Natural killer cell treated with Interleukin-12 subunit alpha and Interleukin-12 subunit beta and Interleukin-15 and Interleukin-18, amount 100 ng/mL, for 72 hours (primary cell): ENCODE results near the gene BANK1. TPM values are rescaled to one million over a fixed set of nuclear protein-coding genes. Genes with fewer than 3 reads are reported as not detected.

ENCODE experiments used
- ATAC-seq, 2 donors: fragments of 150-1000 bp; cut with Tn5 transposase in 1 of 2; sonication (Bioruptor Pico), chemical (Tn5 transposase) in 1 of 2; 2 replicates each; pipeline ENCODE4 v1.10.0; 2021
- DNase-seq: peaks from one replicate; pipeline ENCODE4 v3.0.0; 2022; ENCODE audit warnings: low spot score
- H3K27ac Mint-ChIP-seq, 2 donors: 1 replicate in 1 of 2; 2 replicates in 1 of 2; pipeline ENCODE4 v1.8.0; 2022; ENCODE audit warnings: mixed read lengths in 2 of 2, mild to moderate bottlenecking in 1 of 2, moderate library complexity in 1 of 2
- H3K27me3 Mint-ChIP-seq, 2 donors: 1 replicate in 1 of 2; 2 replicates in 1 of 2; pipeline ENCODE4 v1.8.0; 2022; ENCODE audit warnings: mixed read lengths in 2 of 2
- H3K36me3 Mint-ChIP-seq: one replicate; pipeline ENCODE4 v1.8.0; 2022; ENCODE audit warnings: mixed read lengths
- H3K4me1 Mint-ChIP-seq, 2 donors: 1 replicate in 1 of 2; 2 replicates in 1 of 2; pipeline ENCODE4 v1.8.0; 2022; ENCODE audit warnings: low read depth in 2 of 2, mixed read lengths in 2 of 2, mild to moderate bottlenecking in 1 of 2
- H3K4me3 Mint-ChIP-seq: one replicate; pipeline ENCODE4 v1.8.0; 2022; ENCODE audit warnings: mixed read lengths
- H3K9me3 Mint-ChIP-seq: 2 replicates; pipeline ENCODE4 v1.8.0; 2022; ENCODE audit warnings: mixed read lengths
- total RNA-seq, 2 donors: library from RNA; stranded (reverse); gene quantifications; one replicate each; pipeline ENCODE4 v1.2.3, GENCODE V29; 2022

BANK1 gene
- total RNA-seq, 2 donors from 2014 or later = 1.6 to 1.7 TPM

GRCh38 chr4:101941816-101942358 lies 151.4 kb downstream of the BANK1 start:
- no peaks in the 10 kb centered on the region for H3K4me1 Mint-ChIP-seq
- H3K9me3 Mint-ChIP-seq = no peaks in the 10 kb centered on the region
- ATAC-seq = no peak
- H3K36me3 Mint-ChIP-seq = no peaks in the 10 kb centered on the region
- H3K27me3 Mint-ChIP-seq = peaks cover 0 to 8% of the 10 kb centered on the region in 2 donors
- no peak overlapping the region for H3K4me3 Mint-ChIP-seq
- H3K27ac Mint-ChIP-seq = no peak overlapping the region
- DNase-seq = no peak

DNA sequence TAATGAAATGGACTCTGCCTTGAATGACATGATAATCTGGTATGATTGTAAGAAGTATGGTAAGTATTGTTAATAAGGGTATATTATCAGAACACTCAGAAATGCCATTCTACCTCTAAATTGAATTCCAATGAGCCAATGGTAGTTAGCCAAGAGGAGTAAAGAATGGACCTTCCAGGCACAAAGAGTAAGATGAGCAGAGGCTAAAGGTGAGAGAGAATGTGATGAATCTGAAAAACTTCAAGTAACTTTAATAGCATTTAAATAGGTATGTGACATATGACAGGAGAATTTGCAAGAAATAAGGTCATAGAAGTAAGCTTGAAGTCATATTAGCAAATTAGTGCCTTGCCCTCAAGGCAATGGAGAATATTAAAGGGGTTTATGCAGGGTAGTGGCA lies 152.4 kb downstream of the BANK1 start:
- ATAC-seq (no peak), DNase-seq (no peak)
- Mint-ChIP-seq H3K36me3 (no peaks in the 10 kb centered on the region), H3K4me1 (no peaks in the 10 kb centered on the region), H3K4me3 (no peak overlapping the region), H3K27me3 (peaks cover 0 to 8% of the 10 kb centered on the region in 2 donors), H3K27ac (no peak overlapping the region), H3K9me3 (no peaks in the 10 kb centered on the region)

GRCh38 chr4:101944649-101945048 lies 154.1 kb downstream of the BANK1 start:
- ATAC-seq = no peak
- no peaks in the 10 kb centered on the region for H3K36me3 Mint-ChIP-seq
- H3K9me3 Mint-ChIP-seq = no peaks in the 10 kb centered on the region
- no peaks in the 10 kb centered on the region for H3K4me1 Mint-ChIP-seq
- H3K4me3 Mint-ChIP-seq = no peak overlapping the region
- H3K27ac Mint-ChIP-seq = no peak overlapping the region
- no peak for DNase-seq
- H3K27me3 Mint-ChIP-seq = peaks cover 0 to 8% of the 10 kb centered on the region in 2 donors

- no peak for DNase-seq
- no peak overlapping the region for H3K27ac Mint-ChIP-seq
- no peak overlapping the region for H3K4me3 Mint-ChIP-seq
- ATAC-seq = no peak
- H3K27me3 Mint-ChIP-seq = peaks cover 0 to 5% of the 10 kb centered on the region in 2 donors
- H3K4me1 Mint-ChIP-seq = no peaks in the 10 kb centered on the region
- H3K9me3 Mint-ChIP-seq = no peaks in the 10 kb centered on the region
- no peaks in the 10 kb centered on the region for H3K36me3 Mint-ChIP-seq
These were observed 157.5 kb downstream of the BANK1 start for GRCh38 chr4:101948055-101948454.

DNA sequence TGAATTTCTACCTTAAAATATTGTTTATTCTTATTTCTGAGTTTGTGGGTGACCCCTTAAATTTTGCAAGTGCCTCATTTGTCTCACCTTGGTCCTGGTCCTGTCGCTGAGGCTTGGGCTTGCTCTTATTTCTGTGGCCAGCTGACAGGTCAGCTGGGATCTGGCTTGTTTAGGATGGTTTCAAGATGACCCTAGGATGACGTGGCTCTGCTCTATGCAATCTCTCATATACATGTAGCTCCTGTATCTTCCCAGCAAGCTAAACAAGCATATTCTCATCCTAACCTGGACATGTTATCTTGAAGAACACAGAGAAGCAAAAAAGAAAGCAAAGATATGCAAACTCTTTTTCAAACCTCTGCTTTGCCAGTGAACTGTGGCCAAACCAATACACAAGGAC lies 158.4 kb downstream of the BANK1 start:
- Mint-ChIP-seq H3K4me1 (no peaks in the 10 kb centered on the region), H3K27me3 (no peaks in the 10 kb centered on the region), H3K36me3 (no peaks in the 10 kb centered on the region), H3K9me3 (no peaks in the 10 kb centered on the region), H3K27ac (no peak overlapping the region), H3K4me3 (no peak overlapping the region)
- DNase-seq = no peak
- ATAC-seq = no peak

- H3K4me1 Mint-ChIP-seq = no peaks in the 10 kb centered on the region
- ATAC-seq = no peak
- no peaks in the 10 kb centered on the region for H3K9me3 Mint-ChIP-seq
- no peak overlapping the region for H3K4me3 Mint-ChIP-seq
- no peaks in the 10 kb centered on the region for H3K27me3 Mint-ChIP-seq
- DNase-seq = no peak
- H3K36me3 Mint-ChIP-seq = no peaks in the 10 kb centered on the region
- H3K27ac Mint-ChIP-seq = no peak overlapping the region
These were observed 159.9 kb downstream of the BANK1 start for GRCh38 chr4:101950258-101950979.

- DNase-seq (no peak), ATAC-seq (no peak)
- Mint-ChIP-seq H3K27me3 (no peaks in the 10 kb centered on the region), H3K4me1 (no peaks in the 10 kb centered on the region), H3K9me3 (no peaks in the 10 kb centered on the region), H3K4me3 (no peak overlapping the region), H3K27ac (no peak overlapping the region), H3K36me3 (no peaks in the 10 kb centered on the region)
These were observed 162.5 kb downstream of the BANK1 start for GRCh38 chr4:101952985-101953384.

DNA sequence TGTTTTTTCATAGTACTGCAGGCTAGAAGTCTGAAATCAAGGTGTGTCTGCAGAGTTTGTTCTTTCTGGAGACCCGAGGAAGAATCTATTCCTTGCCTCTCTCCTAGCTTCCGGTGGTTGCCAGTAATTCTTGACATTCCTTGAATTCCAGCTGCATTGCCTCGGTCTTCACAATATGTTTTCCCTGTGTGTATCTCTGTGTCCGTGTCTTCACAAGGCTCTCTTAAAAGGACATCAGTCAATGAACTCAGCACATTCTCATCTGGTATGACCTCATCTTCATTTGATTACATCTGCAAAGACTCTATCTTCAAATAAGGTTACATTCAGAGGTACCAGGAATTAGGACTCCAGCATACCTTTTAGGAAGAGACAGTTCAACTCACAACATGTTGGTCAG lies 163.4 kb downstream of the BANK1 start:
- H3K27me3 Mint-ChIP-seq = no peaks in the 10 kb centered on the region
- no peaks in the 10 kb centered on the region for H3K36me3 Mint-ChIP-seq
- DNase-seq = no peak
- H3K27ac Mint-ChIP-seq = no peak overlapping the region
- no peak overlapping the region for H3K4me3 Mint-ChIP-seq
- H3K4me1 Mint-ChIP-seq = no peaks in the 10 kb centered on the region
- no peaks in the 10 kb centered on the region for H3K9me3 Mint-ChIP-seq
- no peak for ATAC-seq

DNA sequence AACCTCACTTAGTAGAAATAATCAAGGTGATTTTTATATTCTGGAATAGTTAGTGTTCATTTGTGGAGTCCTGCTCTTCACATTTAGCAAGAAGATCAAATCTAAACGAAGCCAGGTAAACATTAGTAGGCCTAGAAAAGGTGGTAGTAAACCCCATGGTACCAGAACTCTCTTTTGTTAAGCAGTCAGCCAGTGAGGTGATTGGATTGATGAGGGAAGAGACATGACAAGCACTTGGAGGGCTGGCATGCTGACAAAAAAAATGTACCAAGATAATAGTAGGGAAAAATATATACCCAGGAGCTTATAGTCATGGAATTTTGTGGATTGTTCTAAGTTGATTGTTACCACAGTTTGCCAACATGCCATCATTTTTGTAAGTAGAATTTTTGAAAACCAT lies 163.8 kb downstream of the BANK1 start:
- H3K9me3 Mint-ChIP-seq = no peaks in the 10 kb centered on the region
- H3K27me3 Mint-ChIP-seq = no peaks in the 10 kb centered on the region
- H3K4me3 Mint-ChIP-seq = no peak overlapping the region
- no peaks in the 10 kb centered on the region for H3K36me3 Mint-ChIP-seq
- ATAC-seq (no peak), DNase-seq (no peak)
- no peaks in the 10 kb centered on the region for H3K4me1 Mint-ChIP-seq
- H3K27ac Mint-ChIP-seq = no peak overlapping the region

GRCh38 chr4:101954975-101955678 lies 164.6 kb downstream of the BANK1 start:
- Mint-ChIP-seq H3K9me3 (no peaks in the 10 kb centered on the region), H3K27me3 (no peaks in the 10 kb centered on the region), H3K4me1 (no peaks in the 10 kb centered on the region), H3K36me3 (no peaks in the 10 kb centered on the region), H3K27ac (no peak overlapping the region), H3K4me3 (no peak overlapping the region)
- DNase-seq (no peak), ATAC-seq (no peak)

DNA sequence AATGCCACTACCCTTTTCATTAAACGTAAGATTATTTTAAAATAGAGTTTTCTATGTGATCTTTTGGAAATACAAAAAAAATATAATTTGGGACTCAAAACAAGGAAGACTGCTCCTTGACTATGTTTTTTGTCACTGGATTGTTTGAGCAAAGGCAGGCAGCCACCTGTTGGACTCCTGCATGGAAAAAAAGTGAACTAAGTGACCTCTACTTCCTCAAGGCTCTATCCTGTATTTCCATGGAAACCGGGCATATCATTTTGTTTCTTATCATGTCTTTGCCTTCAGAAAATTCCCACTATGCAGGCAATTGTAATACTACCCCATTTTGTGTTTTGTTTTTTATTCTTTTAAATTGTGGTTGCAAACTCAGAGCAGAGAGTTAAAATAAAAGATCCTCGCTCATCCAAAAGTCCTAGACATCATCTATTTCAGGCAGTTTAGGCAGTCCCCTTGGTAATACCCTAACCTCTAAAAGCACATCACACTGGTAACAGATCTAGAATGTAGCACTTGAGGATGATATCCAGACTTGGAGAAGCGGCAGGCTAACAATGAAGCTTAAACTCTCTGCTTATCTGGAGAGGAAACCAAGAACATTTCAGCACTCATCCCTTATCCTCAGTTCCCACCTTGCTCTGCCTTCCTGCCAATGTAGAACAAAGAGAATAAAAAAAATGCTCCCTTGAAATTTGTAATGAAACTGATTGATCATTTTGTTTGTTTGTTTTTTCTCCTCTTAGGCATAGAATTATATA lies 165.7 kb downstream of the BANK1 start:
- DNase-seq = no peak
- Mint-ChIP-seq H3K9me3 (no peaks in the 10 kb centered on the region), H3K27ac (no peak overlapping the region)

GRCh38 chr4:101958547-101958946 lies 168.0 kb downstream of the BANK1 start:
- no peaks in the 10 kb centered on the region for H3K27me3 Mint-ChIP-seq

More for the DNA sequence above, 165.7 kb downstream of the BANK1 start:
- no peaks in the 10 kb centered on the region for H3K4me1 Mint-ChIP-seq
- ATAC-seq = no peak
- no peak overlapping the region for H3K4me3 Mint-ChIP-seq
- no peaks in the 10 kb centered on the region for H3K27me3 Mint-ChIP-seq
- H3K36me3 Mint-ChIP-seq = no peaks in the 10 kb centered on the region

DNA sequence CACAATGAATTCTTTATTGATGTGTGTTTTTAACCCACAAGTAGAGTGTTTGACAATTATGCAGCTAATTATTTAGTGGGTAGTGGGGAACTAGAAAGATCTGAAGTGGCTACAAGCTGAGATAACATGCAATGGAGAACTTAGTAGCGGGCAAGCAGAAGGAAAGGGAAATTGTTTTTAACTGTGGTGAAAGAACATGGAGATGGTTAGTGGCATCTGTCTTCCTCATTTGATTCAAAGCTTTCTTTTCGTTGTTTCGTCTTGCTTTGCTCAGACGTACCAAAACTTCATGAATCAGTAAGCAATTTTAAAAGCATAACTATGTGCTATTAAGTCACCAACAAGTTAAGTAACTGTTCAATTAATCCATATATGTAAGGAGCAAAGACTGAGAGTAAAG lies 169.9 kb downstream of the BANK1 start:
- no peak overlapping the region for H3K4me3 Mint-ChIP-seq
- no peaks in the 10 kb centered on the region for H3K36me3 Mint-ChIP-seq

More at GRCh38 chr4:101958547-101958946, 168.0 kb downstream of the BANK1 start:
- H3K4me1 Mint-ChIP-seq = no peaks in the 10 kb centered on the region
- DNase-seq (no peak), ATAC-seq (no peak)
- peaks cover 3% of the 10 kb centered on the region for H3K9me3 Mint-ChIP-seq
- no peaks in the 10 kb centered on the region for H3K36me3 Mint-ChIP-seq
- H3K4me3 Mint-ChIP-seq = no peak overlapping the region
- H3K27ac Mint-ChIP-seq = no peak overlapping the region

DNA sequence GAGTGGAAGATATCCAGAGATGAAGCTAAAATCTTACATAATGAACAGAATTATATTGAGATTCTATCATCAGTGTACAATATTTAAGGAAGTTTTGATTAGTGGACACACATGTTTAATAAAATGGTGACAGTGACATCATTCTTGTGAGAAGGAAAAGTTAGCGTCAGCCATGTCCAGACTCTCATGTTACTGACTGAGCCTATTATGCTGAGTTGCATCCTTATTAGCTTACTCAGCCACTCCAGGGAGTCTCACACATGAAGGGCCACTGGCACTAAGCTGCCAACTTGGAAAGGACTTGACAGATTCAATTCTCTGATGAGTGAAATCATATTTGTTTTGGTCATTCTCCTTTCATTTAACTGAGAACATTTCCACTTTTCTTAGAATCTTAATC lies 170.6 kb downstream of the BANK1 start:
- H3K4me1 Mint-ChIP-seq = no peaks in the 10 kb centered on the region
- H3K27ac Mint-ChIP-seq = no peak overlapping the region
- H3K9me3 Mint-ChIP-seq = peaks cover 3% of the 10 kb centered on the region
- ATAC-seq (no peak), DNase-seq (no peak)
- H3K27me3 Mint-ChIP-seq = no peaks in the 10 kb centered on the region
- H3K36me3 Mint-ChIP-seq = no peaks in the 10 kb centered on the region
- no peak overlapping the region for H3K4me3 Mint-ChIP-seq

More for the DNA sequence above, 169.9 kb downstream of the BANK1 start:
- ATAC-seq (no peak), DNase-seq (no peak)
- no peaks in the 10 kb centered on the region for H3K27me3 Mint-ChIP-seq
- H3K27ac Mint-ChIP-seq = no peak overlapping the region
- peaks cover 3% of the 10 kb centered on the region for H3K9me3 Mint-ChIP-seq
- no peaks in the 10 kb centered on the region for H3K4me1 Mint-ChIP-seq
